IMR-90 (cell line): ENCODE data around the gene LENG9. TPM values are rescaled to one million over a fixed set of nuclear protein-coding genes. Genes with fewer than 3 reads are reported as not detected.

ENCODE experiments used
- ATAC-seq: fragments of 200-7000 bp; cut with Tn5 transposase; 2 replicates; pipeline ENCODE4 v1.9.1; 2020; ENCODE audit warnings: low read depth, mild to moderate bottlenecking, moderate library complexity
- BruUV-seq: library from RNA; stranded (reverse); fragments of 400-500 nt; replicated peaks from 2 replicates; lab custom pipeline; 2021; lab: Mats Ljungman, UMichigan
- CTCF ChIA-PET: fragments of 300-600 bp; formaldehyde crosslinking; extraction: SDS; loops from one replicate; lab custom pipeline; 2021; ENCODE audit warnings: antibody characterized with exemption; lab: Yijun Ruan, JAX
- POLR2A ChIA-PET: fragments of 300-600 bp; sonication (Branson Sonifier 250); formaldehyde crosslinking; loops from one replicate; lab custom pipeline; 2022; ENCODE audit warnings: antibody characterized with exemption; ENCODE audit not compliant: unreplicated experiment; lab: Charles Lee
- DNase-seq: peaks from one replicate; pipeline ENCODE4 v3.0.0; 2013
- H2AFZ ChIP-seq: replicated peaks from 2 replicates; pipeline ENCODE3; 2013; ENCODE audit warnings: low read length, mild to moderate bottlenecking; ENCODE audit not compliant: poor library complexity
- H2AK5ac ChIP-seq: 2 replicates; pipeline ENCODE4 v1.6.1; 2013; ENCODE audit warnings: low read depth, low read length, inconsistent platforms
- H2AK9ac ChIP-seq: replicated peaks from 2 replicates; pipeline ENCODE3; 2013; ENCODE audit warnings: mild to moderate bottlenecking, low read depth, low read length, moderate library complexity; ENCODE audit not compliant: poor library complexity
- H2BK120ac ChIP-seq: 2 replicates; pipeline ENCODE4 v1.6.1; 2013; ENCODE audit warnings: low read depth, low read length, inconsistent platforms
- H2BK15ac ChIP-seq: 3 replicates; pipeline ENCODE4 v1.6.1; 2013; ENCODE audit warnings: low read depth, low read length, inconsistent platforms
- H2BK20ac ChIP-seq: 2 replicates; pipeline ENCODE4 v1.6.1; 2013; ENCODE audit warnings: low read depth, mild to moderate bottlenecking, inconsistent platforms, low read length, moderate library complexity
- H2BK5ac ChIP-seq: 2 replicates; pipeline ENCODE4 v1.6.1; 2013; ENCODE audit warnings: mild to moderate bottlenecking, low read depth, low read length, inconsistent platforms; ENCODE audit not compliant: poor library complexity, severe bottlenecking
- H3K14ac ChIP-seq: replicated peaks from 2 replicates; pipeline ENCODE4 v1.6.1; 2013; ENCODE audit warnings: low read depth, low read length, inconsistent platforms
- H3K18ac ChIP-seq: 2 replicates; pipeline ENCODE4 v1.6.1; 2013; ENCODE audit warnings: low read depth, low read length, control low read depth
- H3K23ac ChIP-seq: 2 replicates; pipeline ENCODE4 v1.6.1; 2013; ENCODE audit warnings: low read depth, low read length, inconsistent platforms
- H3K27ac ChIP-seq: 2 replicates; pipeline ENCODE4 v1.5.1; 2013; ENCODE audit warnings: mild to moderate bottlenecking, control low read depth, low read length; ENCODE audit not compliant: insufficient read depth
- H3K27me3 ChIP-seq: 2 replicates; pipeline ENCODE4 v1.6.1; 2013; ENCODE audit warnings: low read length; ENCODE audit not compliant: control insufficient read depth, insufficient read depth
- H3K36me3 ChIP-seq: 2 replicates; pipeline ENCODE4 v1.6.1; 2013; ENCODE audit warnings: low read length, mixed read lengths; ENCODE audit not compliant: control insufficient read depth, insufficient read depth
- H3K4ac ChIP-seq: 2 replicates; pipeline ENCODE4 v1.6.1; 2013; ENCODE audit warnings: low read depth, low read length, inconsistent platforms
- H3K4me1 ChIP-seq: 2 replicates; pipeline ENCODE4 v1.6.1; 2013; ENCODE audit warnings: low read length, mixed read lengths; ENCODE audit not compliant: control insufficient read depth, insufficient read depth
- H3K4me2 ChIP-seq: 2 replicates; pipeline ENCODE4 v1.6.1; 2013; ENCODE audit warnings: low read depth, mild to moderate bottlenecking, control low read depth, low read length, moderate library complexity
- H3K4me3 ChIP-seq: 2 replicates; pipeline ENCODE4 v1.5.1; 2013; ENCODE audit warnings: low read depth, mild to moderate bottlenecking, control low read depth, low read length, moderate library complexity; ENCODE audit not compliant: insufficient read depth
- H3K56ac ChIP-seq: 2 replicates; pipeline ENCODE4 v1.6.1; 2013; ENCODE audit warnings: low read length, inconsistent platforms; ENCODE audit not compliant: insufficient read depth; ENCODE audit errors: extremely low read depth
- H3K79me1 ChIP-seq, 2 experiments: 2 replicates each; pipeline ENCODE4 v1.6.1; 2013; ENCODE audit warnings: low read length in 2 of 2, inconsistent platforms in 1 of 2, low read depth in 1 of 2
- H3K9ac ChIP-seq: 2 replicates; pipeline ENCODE4 v1.6.1; 2013; ENCODE audit warnings: low read depth, low read length, control low read depth
- H3K9me1 ChIP-seq: 2 replicates; pipeline ENCODE4 v1.6.1; 2013; ENCODE audit warnings: low read length, inconsistent platforms; ENCODE audit not compliant: insufficient read depth
- H3K9me3 ChIP-seq: 2 replicates; pipeline ENCODE4 v1.6.1; 2013; ENCODE audit warnings: low read length; ENCODE audit not compliant: control insufficient read depth, insufficient read depth
- H4K20me1 ChIP-seq: 2 replicates; pipeline ENCODE4 v1.6.1; 2013; ENCODE audit warnings: low read length, inconsistent platforms; ENCODE audit not compliant: insufficient read depth
- H4K5ac ChIP-seq: 2 replicates; pipeline ENCODE4 v1.6.1; 2013; ENCODE audit warnings: mild to moderate bottlenecking, low read depth, low read length, control low read depth
- H4K8ac ChIP-seq, 2 experiments: 2 replicates each; pipeline ENCODE4 v1.6.1; 2013; ENCODE audit warnings: low read depth in 2 of 2, low read length in 2 of 2, control low read depth in 1 of 2, inconsistent platforms in 1 of 2
- H4K91ac ChIP-seq: 2 replicates; pipeline ENCODE4 v1.6.1; 2013; ENCODE audit warnings: low read depth, low read length, inconsistent platforms; ENCODE audit not compliant: insufficient read depth
- MAFK ChIP-seq: IDR thresholded peaks from 2 replicates; pipeline ENCODE4 v1.6.1; 2012; ENCODE audit warnings: low read depth, low read length, improper control_type of control experiment
- POLR2A ChIP-seq: IDR thresholded peaks from 2 replicates; pipeline ENCODE4 v1.6.1; 2012; ENCODE audit warnings: mild to moderate bottlenecking, low read depth, low read length
- SMC3 ChIP-seq: fragments of 150-350 bp; IDR thresholded peaks from 2 replicates; pipeline ENCODE4 v1.6.1; 2016; ENCODE audit warnings: low read depth, mild to moderate bottlenecking, antibody characterized with exemption, low read length, moderate library complexity
- WGBS, 2 experiments: methylation state at CpG; one replicate each; pipeline versions ENCODE4 v1.1.5 to v1.1.7; 2013; ENCODE audit warnings: missing lambda C conversion rate in 2 of 2; ENCODE audit not compliant: insufficient read length in 1 of 2; ENCODE audit errors: extremely low coverage in 2 of 2; 5-methylcytosine and 5-hydroxymethylcytosine counted together
- dilution Hi-C: fragments of 300-500 bp; cut with HindIII; formaldehyde crosslinking; loops from one replicate; pipeline ENCODE4 v1.14.3; 2018; ENCODE audit warnings: low sequenced_read_pairs; ENCODE audit not compliant: unreplicated experiment
- in situ Hi-C: fragments of 300-500 bp; cut with MboI; formaldehyde crosslinking; loops from 3 replicates; pipeline ENCODE4 v1.14.3; 2019; ENCODE audit warnings: low sequenced_read_pairs, inconsistent platforms, mixed read lengths
- intact Hi-C: fragments of 100-400 bp; cut with micrococcal nuclease; formaldehyde crosslinking; loops from 2 replicates; pipeline ENCODE4 v1.10.0; 2022
- polyA plus RNA-seq, 3 experiments: library from polyadenylated mRNA; depleted of rRNA; stranded (reverse); fragments of >200 nt; gene quantifications; 2 replicates each; pipeline ENCODE4 v1.2.3, GENCODE V29; 2012; ENCODE audit warnings: low replicate concordance in 1 of 3
- total RNA-seq: library from RNA; depleted of rRNA; stranded (reverse); fragments of >200 nt; gene quantifications from 2 replicates; pipeline ENCODE4 v1.2.3, GENCODE V29; 2012

LENG9 gene
- total and polyA plus RNA-seq, 2 of the 4 experiments (the other 2 are of a cell fraction), result 0.94 to 1.1 TPM

DNA sequence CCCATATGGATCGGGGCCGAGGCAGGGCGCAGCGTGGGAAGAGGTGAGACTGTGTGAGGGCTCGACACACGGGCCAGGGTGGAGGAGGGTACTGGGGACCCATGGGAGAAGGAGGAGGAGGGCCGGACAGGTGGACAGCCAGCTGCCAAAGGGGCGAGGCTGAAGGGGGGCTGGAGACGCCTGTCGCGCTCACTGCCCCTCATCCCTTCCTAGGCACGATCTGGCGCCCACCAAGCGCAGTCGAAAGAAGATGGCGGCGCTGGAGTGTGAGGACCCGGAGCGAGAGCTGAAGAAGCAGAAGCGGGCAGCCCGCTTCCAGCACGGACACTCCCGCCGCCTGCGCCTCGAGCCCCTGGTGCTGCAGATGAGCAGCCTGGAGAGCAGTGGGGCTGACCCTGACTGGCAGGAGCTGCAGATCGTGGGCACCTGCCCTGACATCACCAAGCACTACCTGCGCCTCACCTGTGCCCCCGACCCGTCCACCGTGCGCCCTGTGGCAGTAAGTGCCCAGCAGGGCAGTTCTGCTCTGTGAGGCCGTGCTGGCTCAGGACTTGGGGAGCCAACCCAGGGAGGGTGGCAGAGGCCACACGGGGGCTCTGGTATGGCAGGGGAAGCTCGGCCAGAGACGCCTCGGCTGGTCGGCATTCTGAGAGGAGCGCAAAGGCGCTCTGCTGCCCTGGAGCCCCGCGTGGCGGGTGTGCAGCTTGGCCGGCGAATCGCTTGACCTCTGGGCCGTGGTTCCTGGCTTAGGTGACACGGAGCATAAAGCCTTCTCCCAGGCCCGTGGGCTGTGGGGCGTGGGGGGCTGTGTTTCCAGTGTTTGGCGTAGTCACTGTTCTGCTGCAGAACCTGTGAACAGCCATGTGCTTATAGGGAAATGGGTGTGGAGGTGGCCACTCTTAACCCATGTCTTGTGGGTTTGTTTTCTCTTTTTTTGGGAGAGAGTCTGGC, 6.9 kb downstream of the LENG9 start (continued):
- no peak for TF ChIP-seq SMC3

DNA sequence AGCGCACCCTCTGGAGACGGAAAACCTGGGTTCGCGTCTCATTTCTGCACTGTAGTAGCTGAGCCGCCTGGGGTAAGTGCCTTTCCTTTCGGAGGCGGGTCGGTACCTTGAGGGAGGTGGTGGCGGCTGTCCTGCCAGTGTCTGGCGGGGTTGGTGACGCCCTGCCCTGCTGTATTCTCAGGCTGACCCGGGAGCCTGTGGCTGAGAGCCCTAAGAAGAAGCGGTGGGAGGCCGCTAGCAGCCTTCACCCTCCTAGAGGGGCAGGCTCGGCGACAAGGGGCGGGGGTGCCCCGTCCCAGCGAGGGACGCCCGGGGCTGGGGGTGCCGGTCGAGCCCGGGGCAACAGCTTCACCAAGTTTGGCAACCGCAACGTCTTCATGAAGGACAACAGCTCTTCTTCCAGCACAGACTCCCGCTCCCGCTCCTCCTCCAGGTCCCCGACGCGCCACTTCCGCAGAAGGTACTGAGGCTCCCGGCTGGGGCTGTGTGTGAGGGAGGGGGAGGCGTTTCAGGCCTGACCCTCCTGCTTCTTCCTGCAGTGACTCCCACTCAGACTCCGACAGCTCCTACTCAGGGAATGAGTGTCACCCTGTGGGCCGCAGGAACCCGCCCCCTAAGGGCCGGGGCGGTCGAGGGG, 7.7 kb downstream of the LENG9 start:
- H3K9me3 ChIP-seq, result no peaks in the 10 kb centered on the region
- no peak overlapping the region for H4K91ac ChIP-seq
- H2AK5ac ChIP-seq, result no peak overlapping the region
- no peaks in the 10 kb centered on the region for H3K27me3 ChIP-seq
- CTCF ChIA-PET, result no interaction called here
- H3K9ac ChIP-seq, result no peak overlapping the region
- H4K5ac ChIP-seq, result no peak overlapping the region
- H3K4me2 ChIP-seq, result no peak overlapping the region
- H3K56ac ChIP-seq, result no peak overlapping the region
- peaks cover 11% of the 10 kb centered on the region; the same call in 1 of the 2 replicates for H3K9me1 ChIP-seq
- H3K36me3 ChIP-seq, result peaks cover 95% of the 10 kb centered on the region
- H3K18ac ChIP-seq, result no peak overlapping the region
- DNase-seq (no peak), ATAC-seq (no peak)
- H3K4me3 ChIP-seq, result no peak overlapping the region
- H2AK9ac ChIP-seq, result peak overlapping the region; percentile 65
- no peak overlapping the region for H2AFZ ChIP-seq
- H4K20me1 ChIP-seq, result peaks cover 81% of the 10 kb centered on the region
- no peak overlapping the region for H2BK5ac ChIP-seq
- H2BK20ac ChIP-seq, result no peak overlapping the region
- no peak overlapping the region for H3K23ac ChIP-seq
- dilution Hi-C loops (no loop called here), in situ Hi-C loops (loop anchor here (10.0 to 25.0 kb wide), 6 partner anchors 251 to 1681 kb away; partner anchors contain the start of genes NAT14, NDUFA3, OSCAR and PRPF31), intact Hi-C loops (no loop called here)
- TF ChIP-seq MAFK (no peak), POLR2A (no peak)
- H3K79me1 ChIP-seq, result peaks cover 22 to 71% of the 10 kb centered on the region in 2 experiments
- WGBS, 2 experiments, result 96% methylated on average over 4 of the region's 40 CpGs; no CpG with 5 or more reads in 1 of the 2 experiments
- POLR2A ChIA-PET, result no interaction called here
- peaks cover 4% of the 10 kb centered on the region for H3K4me1 ChIP-seq
- no peak overlapping the region for H2BK15ac ChIP-seq
- H3K4ac ChIP-seq, result no peak overlapping the region
- H3K27ac ChIP-seq, result no peak overlapping the region
- no peak overlapping the region for H2BK120ac ChIP-seq
- no peak overlapping the region for H4K8ac ChIP-seq
- BruUV-seq, result no TSS peak
- no peak overlapping the region for H3K14ac ChIP-seq
